ENCODE results near the gene TP53BP1. TPM values are rescaled to one million over a fixed set of nuclear protein-coding genes. Genes with fewer than 3 reads are reported as not detected.

Gene TP53BP1
- total and polyA plus RNA-seq, 3 donors from 2014 or later: 50.0 to 133 (median 112) TPM

DNA sequence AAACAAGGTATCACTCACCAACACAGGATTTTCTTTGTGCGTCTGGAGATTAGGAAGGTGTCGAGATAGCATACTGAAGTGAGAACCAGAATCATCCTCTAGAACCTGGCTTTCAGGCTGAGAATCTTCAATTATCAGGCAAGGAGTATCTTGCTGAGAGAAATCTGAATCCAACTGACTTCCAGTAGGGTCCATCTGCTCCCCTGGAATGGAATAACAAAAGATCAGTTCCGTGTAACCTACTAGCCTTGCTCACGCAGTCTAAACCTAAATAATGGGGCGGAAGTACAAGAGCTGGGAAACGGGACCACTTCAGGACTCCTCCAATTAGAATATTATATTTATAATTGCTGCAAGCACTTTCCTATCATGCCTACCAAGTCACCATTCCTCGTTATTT lies 690 bp downstream of the TP53BP1 start:
- intact Hi-C loops (cut with DNase I; ENCODE audit: low total_unique reads): no loop called here
- TF ChIP-seq POLR2A (IDR thresholded peaks at IDR 0.05): no peak
- TF ChIP-seq, protein P1, sequence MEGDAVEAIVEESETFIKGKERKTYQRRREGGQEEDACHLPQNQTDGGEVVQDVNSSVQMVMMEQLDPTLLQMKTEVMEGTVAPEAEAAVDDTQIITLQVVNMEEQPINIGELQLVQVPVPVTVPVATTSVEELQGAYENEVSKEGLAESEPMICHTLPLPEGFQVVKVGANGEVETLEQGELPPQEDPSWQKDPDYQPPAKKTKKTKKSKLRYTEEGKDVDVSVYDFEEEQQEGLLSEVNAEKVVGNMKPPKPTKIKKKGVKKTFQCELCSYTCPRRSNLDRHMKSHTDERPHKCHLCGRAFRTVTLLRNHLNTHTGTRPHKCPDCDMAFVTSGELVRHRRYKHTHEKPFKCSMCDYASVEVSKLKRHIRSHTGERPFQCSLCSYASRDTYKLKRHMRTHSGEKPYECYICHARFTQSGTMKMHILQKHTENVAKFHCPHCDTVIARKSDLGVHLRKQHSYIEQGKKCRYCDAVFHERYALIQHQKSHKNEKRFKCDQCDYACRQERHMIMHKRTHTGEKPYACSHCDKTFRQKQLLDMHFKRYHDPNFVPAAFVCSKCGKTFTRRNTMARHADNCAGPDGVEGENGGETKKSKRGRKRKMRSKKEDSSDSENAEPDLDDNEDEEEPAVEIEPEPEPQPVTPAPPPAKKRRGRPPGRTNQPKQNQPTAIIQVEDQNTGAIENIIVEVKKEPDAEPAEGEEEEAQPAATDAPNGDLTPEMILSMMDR (IDR thresholded peaks at IDR 0.05): no peak
- no peak for DNase-seq
- no peaks in the 10 kb centered on the region for H3K27me3 ChIP-seq
- no peaks in the 10 kb centered on the region for H3K9me3 ChIP-seq
- WGBS, 2 donors: 5% methylated on average over 7 of the region's 7 CpGs
- no peaks in the 10 kb centered on the region for H3K36me3 ChIP-seq (ENCODE audit: low read depth, missing control alignments)
- H3K4me3 ChIP-seq: peak overlapping the region; percentile 69 to 78
- no peaks in the 10 kb centered on the region for H3K4me1 ChIP-seq
- peak overlapping the region; percentile 82 to 86 for H3K27ac ChIP-seq

DNA sequence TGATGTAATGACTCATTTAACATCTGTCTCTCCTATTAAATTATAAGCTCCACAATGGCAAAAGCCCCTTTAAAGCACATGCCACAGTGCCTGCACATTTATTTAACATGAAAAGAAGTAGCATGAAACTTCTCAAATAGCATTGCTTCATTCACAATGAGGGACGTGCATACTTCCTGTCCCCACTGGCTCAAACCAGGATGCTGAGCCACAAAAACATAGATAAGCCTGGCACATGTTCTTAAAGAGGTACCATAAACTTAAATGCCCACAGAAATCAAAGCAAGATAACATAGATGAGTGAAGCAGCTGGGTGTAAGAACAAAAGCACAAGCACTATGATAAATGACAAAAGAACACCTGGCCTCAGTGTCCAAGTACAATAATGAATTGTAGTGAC lies 3.8 kb downstream of the TP53BP1 start:
- Histone ChIP-seq H3K4me1 (no peaks in the 10 kb centered on the region), H3K27me3 (no peaks in the 10 kb centered on the region), H3K4me3 (no peak overlapping the region), H3K9me3 (no peaks in the 10 kb centered on the region), H3K36me3 (ENCODE audit: low read depth, missing control alignments) (no peaks in the 10 kb centered on the region), H3K27ac (no peak overlapping the region)
- TF ChIP-seq, protein P1 (IDR thresholded peaks at IDR 0.05): no peak
- TF ChIP-seq POLR2A (IDR thresholded peaks at IDR 0.05): no peak
- intact Hi-C loops (cut with DNase I; ENCODE audit: low total_unique reads): no loop called here
- 17 to 42% methylated on average over 1 of the region's 1 CpG for WGBS, 2 donors
- no peak for DNase-seq

DNA sequence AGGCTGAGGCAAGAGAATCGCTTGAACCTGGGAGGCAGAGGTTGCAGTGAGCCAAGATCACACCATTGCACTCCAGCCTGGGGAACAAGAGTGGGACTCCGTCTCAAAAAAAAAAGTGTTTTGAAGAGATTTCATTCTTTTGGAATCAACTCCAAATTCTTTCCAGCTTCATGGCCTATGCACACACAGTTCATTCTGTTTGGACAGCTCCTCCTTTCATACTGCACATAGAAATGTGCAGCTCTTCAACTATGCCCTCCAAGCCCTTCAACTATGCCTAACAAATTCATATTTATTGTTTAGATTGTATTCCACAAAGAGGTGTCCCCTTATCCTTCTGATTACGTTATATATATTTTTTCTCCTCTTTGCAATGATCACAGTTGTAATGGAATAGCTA lies 4.2 kb downstream of the TP53BP1 start:
- WGBS, 2 donors: 81 to 86% methylated on average over 3 of the region's 3 CpGs

DNA sequence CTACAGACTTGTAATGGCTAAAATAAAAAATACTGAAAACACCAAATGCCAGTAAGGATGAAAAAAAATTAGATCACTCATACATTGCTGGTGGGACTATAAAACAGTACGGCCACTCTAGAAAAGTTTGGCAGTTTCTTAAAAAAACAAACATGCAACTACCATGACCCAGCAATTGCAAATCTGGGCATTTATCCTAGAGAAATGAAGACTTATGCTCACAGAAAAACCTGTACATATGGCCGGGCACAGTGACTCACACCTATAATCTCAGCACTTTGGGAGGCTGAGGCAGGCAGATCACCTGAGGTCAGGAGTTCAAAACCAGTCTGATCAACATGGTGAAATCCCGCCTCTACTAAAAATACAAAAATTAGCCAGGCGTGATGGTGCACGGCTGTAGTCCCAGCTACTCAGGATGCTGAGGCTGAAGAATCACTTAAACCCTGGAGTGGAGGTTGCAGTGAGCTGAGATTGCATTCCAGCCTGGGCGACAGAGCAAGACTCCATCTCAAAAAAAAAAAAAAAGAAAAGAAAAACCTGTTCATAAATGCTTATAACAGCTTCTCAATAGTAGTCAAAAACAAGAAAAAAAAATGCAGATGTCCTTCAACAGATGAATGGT lies 5.6 kb downstream of the TP53BP1 start:
- 89 to 95% methylated on average over 6 of the region's 6 CpGs for WGBS, 2 donors
- H3K27ac ChIP-seq: no peak overlapping the region
- H3K27me3 ChIP-seq: no peaks in the 10 kb centered on the region
- no peaks in the 10 kb centered on the region for H3K9me3 ChIP-seq
- H3K4me3 ChIP-seq: no peak overlapping the region
- TF ChIP-seq POLR2A (IDR thresholded peaks at IDR 0.05): no peak
- TF ChIP-seq, protein P1 (IDR thresholded peaks at IDR 0.05): no peak
- DNase-seq: no peak
- H3K36me3 ChIP-seq (ENCODE audit: low read depth, missing control alignments): no peaks in the 10 kb centered on the region
- intact Hi-C loops (cut with DNase I; ENCODE audit: low total_unique reads): no loop called here
- peaks cover 7% of the 10 kb centered on the region for H3K4me1 ChIP-seq

More for the DNA sequence above, 4.2 kb downstream of the TP53BP1 start:
- TF ChIP-seq, protein P1 (IDR thresholded peaks at IDR 0.05): no peak
- no peak for TF ChIP-seq POLR2A (IDR thresholded peaks at IDR 0.05)
- Histone ChIP-seq H3K27me3 (no peaks in the 10 kb centered on the region), H3K4me1 (peaks cover 2% of the 10 kb centered on the region), H3K27ac (no peak overlapping the region), H3K36me3 (ENCODE audit: low read depth, missing control alignments) (no peaks in the 10 kb centered on the region), H3K9me3 (no peaks in the 10 kb centered on the region), H3K4me3 (no peak overlapping the region)
- intact Hi-C loops (cut with DNase I; ENCODE audit: low total_unique reads): no loop called here
- no peak for DNase-seq

DNA sequence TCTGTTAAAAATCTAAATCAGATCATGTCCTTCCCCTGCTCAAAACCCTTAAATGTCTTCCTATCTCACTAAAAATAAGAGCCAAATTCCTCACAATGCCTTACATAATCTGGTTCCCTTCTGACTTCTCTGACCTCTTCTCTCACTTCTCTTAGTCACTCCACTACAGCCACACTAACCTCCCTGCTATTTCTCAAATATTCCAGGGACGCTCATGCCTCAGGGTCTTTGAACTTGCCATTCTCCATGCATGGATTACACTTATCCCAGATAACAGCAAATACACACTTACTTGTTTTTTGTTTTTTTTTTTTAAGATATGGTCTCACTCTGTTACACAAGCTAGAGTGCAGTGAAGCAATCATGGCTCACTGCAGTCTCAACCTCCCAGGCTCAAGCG lies 8.5 kb downstream of the TP53BP1 start:
- H3K36me3 ChIP-seq (ENCODE audit: low read depth, missing control alignments): no peaks in the 10 kb centered on the region
- WGBS, 2 donors: 91 to 93% methylated on average over 2 of the region's 2 CpGs
- DNase-seq: no peak

More for the DNA sequence above, 8.5 kb downstream of the TP53BP1 start:
- H3K27ac ChIP-seq: no peak overlapping the region
- H3K9me3 ChIP-seq: no peaks in the 10 kb centered on the region
- no peak overlapping the region for H3K4me3 ChIP-seq
- peaks cover 7% of the 10 kb centered on the region for H3K4me1 ChIP-seq
- TF ChIP-seq POLR2A (IDR thresholded peaks at IDR 0.05): no peak
- TF ChIP-seq, protein P1 (IDR thresholded peaks at IDR 0.05): no peak
- intact Hi-C loops (cut with DNase I; ENCODE audit: low total_unique reads): no loop called here
- no peaks in the 10 kb centered on the region for H3K27me3 ChIP-seq

All from testis (tissue), 3 donors.